Prostate gland (tissue), 2 donors: ENCODE data around the gene KRT13. TPM values are rescaled to one million over a fixed set of nuclear protein-coding genes. Genes with fewer than 3 reads are reported as not detected.
A peak's percentile ranks its signal among the peaks of the same experiment; 100 is the strongest.

ENCODE experiments used
- DNase-seq: peaks from one replicate; pipeline ENCODE4 v3.0.0-alpha.2; 2019; ENCODE audit warnings: low spot score
- H3K27ac ChIP-seq, 2 donors: fragments of 200-600 bp; sonication (generic); 2 replicates each; pipeline ENCODE4 v1.5.1; 2017 to 2019
- H3K27me3 ChIP-seq: fragments of 200-600 bp; sonication (generic); replicated peaks from 2 replicates; pipeline ENCODE4 v1.5.1; 2019; ENCODE audit not compliant: insufficient read depth
- H3K36me3 ChIP-seq, 2 donors: fragments of 200-600 bp; sonication (generic); 1 replicate in 1 of 2; 2 replicates in 1 of 2; pipeline versions ENCODE4 v1.5.1 to v1.8.1; 2017 to 2019
- H3K4me1 ChIP-seq: fragments of 200-600 bp; sonication (generic); replicated peaks from 2 replicates; pipeline ENCODE4 v1.5.1; 2019
- H3K4me3 ChIP-seq, 2 donors: fragments of 200-600 bp; sonication (generic); 2 replicates each; pipeline ENCODE4 v1.5.1; 2017 to 2019
- H3K9me3 ChIP-seq: fragments of 200-600 bp; sonication (generic); 2 replicates; pipeline ENCODE4 v1.5.1; 2017
- POLR2A ChIP-seq: fragments of 450-650 bp; IDR thresholded peaks from one replicate; pipeline ENCODE4 v1.6.1; 2016; ENCODE audit warnings: antibody characterized with exemption, mild to moderate bottlenecking
- POLR2AphosphoS5 ChIP-seq: sonication (generic); formaldehyde crosslinking; IDR thresholded peaks from one replicate; pipeline ENCODE4 v1.6.1; 2017; ENCODE audit warnings: antibody characterized with exemption
- WGBS: methylation state at CpG from one replicate; pipeline ENCODE4 v1.1.5; 2018; 5-methylcytosine and 5-hydroxymethylcytosine counted together
- intact Hi-C: fragments of 100-400 bp; cut with DNase I; formaldehyde crosslinking; loops from one replicate; pipeline ENCODE4 v1.14.2; 2022
- total RNA-seq, 2 donors: library from RNA; depleted of rRNA; stranded (reverse); fragments of >200 nt; gene quantifications; one replicate each; pipeline ENCODE4 v1.1.0, GENCODE V29; 2016
- TF ChIP-seq, protein P1 (sequence below), 4 experiments: fragments of 200-600 bp in 2 of 4; fragments of 450-650 bp in 2 of 4; sonication (generic) in 2 of 4; IDR thresholded peaks; 1 replicate in 3 of 4; 2 replicates in 1 of 4; pipeline ENCODE4 v1.5.1; 2016 to 2019; ENCODE audit warnings: antibody characterized with exemption in 4 of 4, mild to moderate bottlenecking in 2 of 4, moderate library complexity in 2 of 4

Gene KRT13
- total RNA-seq, 2 donors from 2014 or later: 38.4 to 62.7 TPM

- H3K27ac ChIP-seq: peak overlapping the region in 1 of 2 donors; percentile 22
- H3K9me3 ChIP-seq: no peaks in the 10 kb centered on the region
- intact Hi-C loops: no loop called here
- TF ChIP-seq, protein P1, sequence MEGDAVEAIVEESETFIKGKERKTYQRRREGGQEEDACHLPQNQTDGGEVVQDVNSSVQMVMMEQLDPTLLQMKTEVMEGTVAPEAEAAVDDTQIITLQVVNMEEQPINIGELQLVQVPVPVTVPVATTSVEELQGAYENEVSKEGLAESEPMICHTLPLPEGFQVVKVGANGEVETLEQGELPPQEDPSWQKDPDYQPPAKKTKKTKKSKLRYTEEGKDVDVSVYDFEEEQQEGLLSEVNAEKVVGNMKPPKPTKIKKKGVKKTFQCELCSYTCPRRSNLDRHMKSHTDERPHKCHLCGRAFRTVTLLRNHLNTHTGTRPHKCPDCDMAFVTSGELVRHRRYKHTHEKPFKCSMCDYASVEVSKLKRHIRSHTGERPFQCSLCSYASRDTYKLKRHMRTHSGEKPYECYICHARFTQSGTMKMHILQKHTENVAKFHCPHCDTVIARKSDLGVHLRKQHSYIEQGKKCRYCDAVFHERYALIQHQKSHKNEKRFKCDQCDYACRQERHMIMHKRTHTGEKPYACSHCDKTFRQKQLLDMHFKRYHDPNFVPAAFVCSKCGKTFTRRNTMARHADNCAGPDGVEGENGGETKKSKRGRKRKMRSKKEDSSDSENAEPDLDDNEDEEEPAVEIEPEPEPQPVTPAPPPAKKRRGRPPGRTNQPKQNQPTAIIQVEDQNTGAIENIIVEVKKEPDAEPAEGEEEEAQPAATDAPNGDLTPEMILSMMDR (IDR thresholded peaks at IDR 0.05): no peak
- TF ChIP-seq POLR2A (no peak), POLR2AphosphoS5 (no peak)
- H3K4me3 ChIP-seq: peak overlapping the region; percentile 26 to 27
- no peaks in the 10 kb centered on the region for H3K27me3 ChIP-seq
- WGBS: 66% methylated on average over 3 of the region's 3 CpGs
- no peak for DNase-seq
- H3K4me1 ChIP-seq: peaks cover 4% of the 10 kb centered on the region
- H3K36me3 ChIP-seq: no peaks in the 10 kb centered on the region
Measured at GRCh38 chr17:41518031-41518430, 12.6 kb upstream of the KRT13 start.

- TF ChIP-seq, protein P1 (IDR thresholded peaks at IDR 0.05): no peak
- peak; percentile 34 for TF ChIP-seq POLR2A
- Histone ChIP-seq H3K27me3 (no peaks in the 10 kb centered on the region), H3K4me3 (peak overlapping the region; percentile 26 to 27), H3K4me1 (no peaks in the 10 kb centered on the region), H3K27ac (peak overlapping the region; percentile 21 to 40), H3K9me3 (no peaks in the 10 kb centered on the region), H3K36me3 (no peaks in the 10 kb centered on the region)
- intact Hi-C loops: no loop called here
- no peak for DNase-seq
- WGBS: 52% methylated on average over 14 of the region's 14 CpGs
Measured at GRCh38 chr17:41516830-41517283, 11.4 kb upstream of the KRT13 start.

DNA sequence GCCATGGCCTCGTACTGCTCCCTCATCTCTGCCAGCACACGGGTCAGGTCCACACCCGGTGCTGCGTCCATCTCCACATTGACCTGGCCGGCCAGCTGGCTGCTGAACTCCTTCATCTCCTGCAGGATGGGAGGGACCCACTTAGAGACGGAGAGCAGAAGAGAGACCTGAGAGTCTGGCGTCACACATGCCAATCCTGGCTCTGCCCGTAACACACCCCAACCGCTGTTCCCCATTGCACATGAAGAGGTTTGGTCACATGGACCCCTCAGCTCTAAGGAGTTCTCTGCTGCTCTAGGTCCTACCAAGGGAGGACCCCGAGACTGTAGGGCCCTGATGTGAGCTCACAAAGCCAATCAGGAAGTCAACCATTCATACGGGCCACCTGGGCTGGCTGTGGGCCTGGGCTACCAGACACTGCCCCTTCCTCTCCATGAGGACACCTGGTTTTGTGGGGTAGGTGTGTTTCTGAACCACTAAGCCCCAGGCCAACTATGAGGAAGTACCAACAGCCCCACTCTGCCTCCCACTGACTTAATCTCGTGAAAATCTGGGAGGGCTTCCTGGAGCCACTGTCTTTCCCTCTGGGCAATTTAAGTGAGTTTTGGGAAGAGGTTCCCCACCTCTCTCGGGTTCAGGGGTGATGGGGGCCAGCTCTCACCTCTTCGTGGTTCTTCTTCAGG, 10.9 kb upstream of the KRT13 start:
- Histone ChIP-seq H3K4me1 (no peaks in the 10 kb centered on the region), H3K27ac (peak overlapping the region; percentile 21 to 40), H3K4me3 (peak overlapping the region; percentile 26 to 27), H3K27me3 (no peaks in the 10 kb centered on the region), H3K36me3 (no peaks in the 10 kb centered on the region), H3K9me3 (no peaks in the 10 kb centered on the region)
- DNase-seq: no peak
- 49% methylated on average over 14 of the region's 14 CpGs for WGBS
- TF ChIP-seq POLR2A: no peak
- TF ChIP-seq POLR2AphosphoS5: no peak
- TF ChIP-seq, protein P1 (IDR thresholded peaks at IDR 0.05): no peak
- intact Hi-C loops: no loop called here

- no peak for TF ChIP-seq POLR2AphosphoS5
- 29% methylated on average over 5 of the region's 5 CpGs for WGBS
- H3K9me3 ChIP-seq: no peaks in the 10 kb centered on the region
- no peaks in the 10 kb centered on the region for H3K27me3 ChIP-seq
- no peak overlapping the region for H3K4me3 ChIP-seq
- no peaks in the 10 kb centered on the region for H3K36me3 ChIP-seq
- DNase-seq: no peak
- intact Hi-C loops: no loop called here
- H3K4me1 ChIP-seq: peaks cover 2% of the 10 kb centered on the region
- H3K27ac ChIP-seq: no peak overlapping the region
Measured at GRCh38 chr17:41513168-41513547, 7.7 kb upstream of the KRT13 start.

DNA sequence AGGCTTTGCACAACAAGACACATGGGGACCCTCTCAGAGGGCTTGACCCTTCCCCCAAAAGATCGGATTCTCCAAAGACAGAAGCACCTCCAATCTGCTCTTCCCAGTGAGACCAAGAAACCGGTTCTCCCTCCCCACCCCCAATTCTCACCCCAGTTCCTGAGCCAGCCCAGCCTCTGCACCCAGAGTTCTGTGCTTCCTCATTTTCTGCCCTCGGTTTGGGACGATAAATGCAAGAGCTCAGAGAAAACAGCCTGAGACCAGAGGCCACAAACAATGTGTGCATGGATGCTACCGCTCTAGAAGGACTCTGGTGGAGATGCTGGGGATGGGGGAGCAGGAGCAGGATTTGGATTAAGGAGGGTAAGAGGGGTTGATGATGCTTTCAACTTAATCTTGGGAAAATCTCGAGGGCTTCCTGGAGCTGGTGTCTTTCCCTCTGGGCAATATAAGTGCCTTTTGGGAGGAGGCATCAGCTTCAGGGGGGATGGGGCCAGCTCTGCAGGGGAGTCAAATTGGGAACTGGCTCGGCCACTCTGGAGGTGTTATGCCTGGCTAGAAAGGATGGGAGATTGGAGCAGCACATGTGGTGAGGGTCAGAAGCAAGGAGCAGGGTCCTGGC, 7.2 kb upstream of the KRT13 start:
- TF ChIP-seq POLR2AphosphoS5 (no peak), POLR2A (no peak)
- TF ChIP-seq, protein P1 (IDR thresholded peaks at IDR 0.05): no peak
- H3K36me3 ChIP-seq: no peaks in the 10 kb centered on the region
- H3K4me1 ChIP-seq: peaks cover 2% of the 10 kb centered on the region
- no peak for DNase-seq
- no peak overlapping the region for H3K4me3 ChIP-seq
- H3K9me3 ChIP-seq: no peaks in the 10 kb centered on the region
- no peak overlapping the region for H3K27ac ChIP-seq
- no peaks in the 10 kb centered on the region for H3K27me3 ChIP-seq
- intact Hi-C loops: no loop called here
- WGBS: 43% methylated on average over 7 of the region's 7 CpGs
